GM19452 (cell line): ENCODE data around the gene HMGN5.

ENCODE experiments used
- ATAC-seq: cut with Tn5 transposase; IDR thresholded peaks from one replicate; pipeline ENCODE4 v1.9.1; 2021; ENCODE audit not compliant: unreplicated experiment

HMGN5 gene

DNA sequence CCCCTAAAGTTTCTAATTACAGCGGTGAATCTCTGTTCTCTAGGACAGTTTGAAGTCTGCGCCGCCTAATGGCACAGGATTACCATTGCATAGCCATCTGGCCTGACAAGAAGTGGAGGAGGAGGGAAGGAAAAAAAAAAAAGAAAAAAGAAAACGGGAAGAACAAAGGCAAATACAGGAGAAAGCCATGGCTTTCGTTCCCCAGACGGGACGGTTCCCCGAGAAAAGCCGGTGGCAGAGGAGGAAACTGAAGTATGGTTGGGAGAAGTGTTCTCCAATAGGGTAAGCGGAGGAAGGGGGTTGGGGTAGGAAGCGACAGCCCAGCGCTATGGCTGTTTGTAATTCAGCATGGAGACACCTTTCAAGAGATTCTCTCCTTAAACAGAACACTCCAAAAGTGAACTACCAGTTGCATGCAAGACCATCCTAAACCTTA is 80.8 kb downstream of the HMGN5 start:
- peak; percentile 62 for ATAC-seq

DNA sequence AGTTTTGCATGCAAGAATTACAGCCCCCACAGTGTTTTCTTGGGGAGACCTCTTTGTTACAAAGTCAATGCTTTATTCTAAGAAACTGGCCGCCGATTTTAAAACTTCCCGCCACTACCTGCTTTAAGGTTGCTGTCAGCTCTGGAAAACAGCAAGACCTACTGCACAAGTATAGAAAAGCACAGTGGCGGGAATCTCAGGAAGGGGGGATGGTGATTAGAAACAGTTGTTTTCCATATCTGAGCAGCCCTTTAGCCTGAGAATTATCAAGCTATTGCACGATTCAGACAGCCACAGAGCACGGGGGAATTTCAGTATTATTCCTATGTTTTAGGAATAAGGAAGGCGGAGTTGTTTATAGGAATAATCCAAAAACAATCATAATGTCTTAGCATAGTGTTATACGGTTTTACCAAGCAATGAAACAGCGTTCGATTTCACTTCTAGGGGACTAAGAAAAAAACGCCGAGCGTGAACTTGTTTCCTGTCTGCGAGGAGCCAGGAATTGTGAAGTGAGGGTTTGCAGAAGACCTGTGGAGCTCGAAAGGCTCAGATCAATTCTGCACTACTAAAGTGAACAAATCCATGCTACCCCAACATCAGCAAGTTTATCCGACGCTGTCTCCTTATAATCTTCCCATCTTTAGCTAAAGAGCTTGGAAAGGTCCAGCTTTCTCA is 81.3 kb downstream of the HMGN5 start:
- peak; percentile 33 for ATAC-seq

GRCh38 chrX:81114757-81115156 is 87.0 kb downstream of the HMGN5 start:
- no peak for ATAC-seq

- no peak for ATAC-seq
These were observed 91.4 kb downstream of the HMGN5 start for GRCh38 chrX:81110286-81110685.

GRCh38 chrX:81082649-81083048 is 119.1 kb downstream of the HMGN5 start:
- no peak for ATAC-seq
